Ovary (tissue), 9 donors: ENCODE results near the gene TRIP6. TPM values are rescaled to one million over a fixed set of nuclear protein-coding genes. Genes with fewer than 3 reads are reported as not detected.

ENCODE experiments used
- DNase-seq, 5 donors: peaks; one replicate each; pipeline ENCODE4 v3.0.0-alpha.2; 2019 to 2020
- H3K27ac ChIP-seq, 2 donors: fragments of 200-600 bp; one replicate each; pipeline versions ENCODE4 v1.5.1 to v1.8.0; 2019 to 2022
- H3K27me3 ChIP-seq: fragments of 200-600 bp; one replicate; pipeline ENCODE4 v1.8.0; 2022
- H3K36me3 ChIP-seq: fragments of 200-600 bp; sonication (generic); one replicate; pipeline ENCODE4 v1.5.1; 2019
- H3K4me1 ChIP-seq: one replicate; pipeline ENCODE4 v1.8.1; 2013; ENCODE audit warnings: mild to moderate bottlenecking, moderate library complexity; ENCODE audit not compliant: insufficient read depth
- H3K4me3 ChIP-seq: fragments of 200-600 bp; sonication (generic); one replicate; pipeline ENCODE4 v1.5.1; 2017
- H3K9me3 ChIP-seq, 2 donors: fragments of 200-600 bp in 1 of 2; sonication (generic) in 1 of 2; one replicate each; pipeline versions ENCODE4 v1.5.1 to v1.8.1; 2013 to 2019; ENCODE audit warnings: mild to moderate bottlenecking in 1 of 2, moderate library complexity in 1 of 2
- EP300 ChIP-seq: sonication (generic); formaldehyde crosslinking; IDR thresholded peaks from one replicate; pipeline ENCODE4 v1.6.1; 2017; ENCODE audit warnings: antibody characterized with exemption
- POLR2A ChIP-seq: fragments of 450-650 bp; IDR thresholded peaks from one replicate; pipeline ENCODE4 v1.6.1; 2017; ENCODE audit warnings: antibody characterized with exemption, mild to moderate bottlenecking, moderate library complexity
- whole genome bisulfite sequencing, 3 donors: extraction: QIAGEN DNeasy Blood & Tissue Kit in 1 of 3; methylation state at CpG; one replicate each; pipeline versions ENCODE4 v1.1.5 to v1.1.7; 2013 to 2017; 5-methylcytosine and 5-hydroxymethylcytosine counted together
- intact Hi-C, 4 donors: fragments of 100-400 bp; cut with DNase I; formaldehyde crosslinking; loops; one replicate each; pipeline versions ENCODE4 v1.11.0 to v1.15.1; 2022 to 2023
- polyA plus RNA-seq, 2 donors: library from polyadenylated mRNA; stranded (reverse); fragments of 200-250 nt in 1 of 2; fragments of 350-450 nt in 1 of 2; fragmentation: Illumina TruSeq in 1 of 2; extraction: RNeasy Lipid Tissue Mini Kit (QIAGEN cat#74804) in 1 of 2; gene quantifications; one replicate each; pipeline ENCODE4 v1.2.3, GENCODE V29; 2013 to 2014
- total RNA-seq, 7 donors: library from RNA; depleted of rRNA in 2 of 7; stranded (reverse); fragments of >200 nt in 2 of 7; fragmentation: NEBNext Ultra II Directional in 3 of 7; extraction: Animal tissue kit (Norgen Biotek cat#: 25700) in 3 of 7; gene quantifications; one replicate each; pipeline versions ENCODE4 v1.1.0 to v1.2.4, GENCODE V29; 2016 to 2023
- TF ChIP-seq, protein P1 (sequence below), 3 donors: fragments of 450-650 bp in 2 of 3; fragments of 200-600 bp in 1 of 3; IDR thresholded peaks; one replicate each; pipeline versions ENCODE4 v1.5.1 to v1.8.0; 2016 to 2022; ENCODE audit warnings: antibody characterized with exemption in 3 of 3, mild to moderate bottlenecking in 1 of 3
- donor health status: DM: no; HTN: no; CAD: no; lungs with moderate emphysema.
- donor health status: DM: no; HTN: no; CAD: no.
- donor health status: Bipolar disorder and iron deficiency.
- donor health status: DM: yes; HTN: yes; CAD: no.
- donor health status: DM: no; HTN: no; CAD: no.
- donor health status: DM: yes; HTN: yes; CAD: no.

Gene TRIP6
- total and polyA plus RNA-seq, 9 donors: 17.3 to 98.8 (median 72.5) TPM

DNA sequence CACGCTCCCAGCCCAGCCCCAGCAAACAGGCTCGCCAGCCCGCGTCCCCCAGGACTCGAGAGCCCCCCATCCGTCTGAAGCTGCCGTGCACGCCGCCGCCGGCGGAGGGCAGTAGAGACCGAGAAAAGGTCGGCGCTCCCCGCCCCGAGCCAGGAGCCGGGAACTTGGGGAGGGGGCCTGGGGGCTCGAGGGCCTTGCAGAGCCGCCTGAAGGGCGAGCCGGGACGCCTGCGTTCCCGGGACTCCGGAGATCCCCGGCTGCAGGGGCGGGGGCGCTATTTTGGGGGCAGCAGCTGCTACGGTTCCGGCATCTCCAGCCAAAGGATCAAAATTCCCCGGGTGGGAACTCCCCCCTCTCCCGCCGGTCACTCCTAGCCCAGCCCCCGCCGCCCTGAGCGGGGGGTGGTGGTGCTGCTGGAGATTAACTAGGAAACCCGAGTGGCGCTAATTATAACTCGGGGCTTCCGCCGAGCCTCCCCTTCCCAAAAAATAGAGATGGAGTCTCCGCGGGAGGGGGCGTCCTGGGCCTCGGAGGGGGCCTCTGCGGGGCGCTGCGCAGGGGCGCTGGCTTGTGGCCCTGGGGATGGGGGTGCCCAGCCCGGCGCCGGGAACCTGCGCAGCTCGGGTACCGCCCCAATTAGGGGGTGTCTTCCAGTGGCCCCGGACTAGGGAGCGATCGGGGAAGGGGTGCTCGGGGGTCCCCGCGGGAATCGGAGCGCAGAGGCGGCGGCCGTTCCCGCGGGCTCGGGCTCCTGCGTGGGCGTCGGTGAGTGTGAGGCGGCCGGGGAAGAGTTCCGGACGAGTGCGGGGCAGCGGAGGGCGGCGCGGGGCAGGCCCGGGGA is 27.9 kb downstream of the TRIP6 start:
- peak; percentile 59 to 81 (median 71) for DNase-seq
- H3K4me1 ChIP-seq: peaks cover 6% of the 10 kb centered on the region
- peak overlapping the region in 1 of 2 donors; percentile 57 for H3K27ac ChIP-seq
- H3K27me3 ChIP-seq: no peaks in the 10 kb centered on the region
- intact Hi-C loops: loop anchor here in 2 of 4 donors (5.0 to 10.0 kb wide), 6 partner anchors 162 to 400 kb away; partner anchors contain the start of gene VGF (in 1 of the 2)
- TF ChIP-seq POLR2A: no peak
- TF ChIP-seq, protein P1, sequence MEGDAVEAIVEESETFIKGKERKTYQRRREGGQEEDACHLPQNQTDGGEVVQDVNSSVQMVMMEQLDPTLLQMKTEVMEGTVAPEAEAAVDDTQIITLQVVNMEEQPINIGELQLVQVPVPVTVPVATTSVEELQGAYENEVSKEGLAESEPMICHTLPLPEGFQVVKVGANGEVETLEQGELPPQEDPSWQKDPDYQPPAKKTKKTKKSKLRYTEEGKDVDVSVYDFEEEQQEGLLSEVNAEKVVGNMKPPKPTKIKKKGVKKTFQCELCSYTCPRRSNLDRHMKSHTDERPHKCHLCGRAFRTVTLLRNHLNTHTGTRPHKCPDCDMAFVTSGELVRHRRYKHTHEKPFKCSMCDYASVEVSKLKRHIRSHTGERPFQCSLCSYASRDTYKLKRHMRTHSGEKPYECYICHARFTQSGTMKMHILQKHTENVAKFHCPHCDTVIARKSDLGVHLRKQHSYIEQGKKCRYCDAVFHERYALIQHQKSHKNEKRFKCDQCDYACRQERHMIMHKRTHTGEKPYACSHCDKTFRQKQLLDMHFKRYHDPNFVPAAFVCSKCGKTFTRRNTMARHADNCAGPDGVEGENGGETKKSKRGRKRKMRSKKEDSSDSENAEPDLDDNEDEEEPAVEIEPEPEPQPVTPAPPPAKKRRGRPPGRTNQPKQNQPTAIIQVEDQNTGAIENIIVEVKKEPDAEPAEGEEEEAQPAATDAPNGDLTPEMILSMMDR (IDR thresholded peaks at IDR 0.05): peak; percentile 40 to 77 (median 69)
- no peaks in the 10 kb centered on the region for H3K36me3 ChIP-seq
- no peaks in the 10 kb centered on the region for H3K9me3 ChIP-seq
- H3K4me3 ChIP-seq: peak overlapping the region; percentile 41
- 0 to 2% (median 0%) methylated on average over 19 to 83 of the region's 83 CpGs for WGBS, 3 donors

DNA sequence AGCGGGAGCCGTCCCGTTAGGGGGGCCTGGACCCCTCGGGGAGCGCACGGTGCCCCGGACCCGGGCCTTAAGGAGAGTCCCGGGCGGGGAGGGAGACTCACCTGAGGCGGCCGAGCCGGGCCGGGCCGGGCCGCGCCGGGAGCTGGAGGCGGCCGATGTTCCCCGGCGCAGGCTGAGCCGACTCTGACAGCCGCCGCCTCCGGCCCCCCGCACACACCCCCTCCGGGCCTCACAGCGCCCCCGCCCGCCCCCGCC is 28.4 kb downstream of the TRIP6 start, which contains the start of gene ACHE:
Gene ACHE (minus strand): TSS at position 188 of the 255 bp plus-strand sequence. CDS start 1,656 bp downstream, outside the sequence.
- peaks cover 6% of the 10 kb centered on the region for H3K4me1 ChIP-seq
- H3K36me3 ChIP-seq: no peaks in the 10 kb centered on the region
- no peak for DNase-seq
- H3K4me3 ChIP-seq: peak within 1 kb of the TSS; percentile 41
- WGBS, 3 donors: 0 to 2% (median 1%) methylated on average over 14 to 32 of the region's 32 CpGs
- intact Hi-C loops: loop anchor here in 2 of 4 donors (5.0 to 10.0 kb wide), 6 partner anchors 162 to 399 kb away; partner anchors contain the start of gene VGF (in 1 of the 2)
- no peaks in the 10 kb centered on the region for H3K9me3 ChIP-seq
- H3K27ac ChIP-seq: peak within 1 kb of the TSS in 1 of 2 donors; percentile 57
- H3K27me3 ChIP-seq: no peaks in the 10 kb centered on the region
- TF ChIP-seq POLR2A (no peak), EP300 (no peak)
- TF ChIP-seq, protein P1 (IDR thresholded peaks at IDR 0.05): no peak

- Histone ChIP-seq H3K4me3 (peak overlapping the region; percentile 41), H3K27ac (no peak overlapping the region), H3K4me1 (peaks cover 5% of the 10 kb centered on the region), H3K27me3 (no peaks in the 10 kb centered on the region), H3K9me3 (no peaks in the 10 kb centered on the region), H3K36me3 (no peaks in the 10 kb centered on the region)
- intact Hi-C loops: loop anchor here in 3 of 4 donors (2.0 to 10.0 kb wide), 7 partner anchors 161 to 399 kb away; partner anchors contain the start of gene VGF (in 1 of the 3)
- TF ChIP-seq, protein P1 (IDR thresholded peaks at IDR 0.05): no peak
- TF ChIP-seq EP300 (no peak), POLR2A (no peak)
- 1 to 7% (median 3%) methylated on average over 31 to 54 of the region's 54 CpGs for WGBS, 3 donors
- DNase-seq: peak in 4 of 5 donors; percentile 45 to 51 (median 51)
Observed at GRCh38 chr7:100895956-100896731, 29.0 kb downstream of the TRIP6 start.
